ENCODE measurements around the gene SMYD4.

GRCh38 chr17:1762233-1762900, 67.3 kb downstream of the SMYD4 start:
- TF ChIP-seq CTCF (IDR thresholded peaks at IDR 0.05 in 4 of 5, conservative IDR thresholded peaks at IDR 0.05 in 1 of 5) (no peak), POLR2A (IDR thresholded peaks at IDR 0.05) (peak; percentile 70 to 72)
